ENCODE measurements around the gene COL4A1. TPM values are rescaled to one million over a fixed set of nuclear protein-coding genes. Genes with fewer than 3 reads are reported as not detected.

The COL4A1 gene
- polyA plus RNA-seq, 1 experiment, result 210 TPM

DNA sequence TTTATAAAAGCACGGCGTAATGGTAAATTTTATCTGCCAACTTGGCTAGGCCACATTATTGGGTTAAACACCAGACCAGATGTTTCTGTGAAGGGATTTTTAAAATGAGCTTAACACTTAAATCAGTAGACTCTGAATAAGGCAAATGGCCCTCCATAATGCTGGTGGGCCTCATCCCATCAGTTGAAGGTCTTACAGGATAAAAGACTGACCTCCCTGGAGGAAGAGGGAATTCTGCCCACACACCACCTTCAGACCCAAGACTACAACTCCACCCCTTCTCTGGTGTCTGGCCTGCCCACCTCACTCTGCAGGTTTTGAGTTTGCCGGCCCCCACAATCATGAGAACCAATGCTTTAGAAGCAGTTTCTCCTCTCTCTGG is 96.4 kb downstream of the COL4A1 start:
- no peak overlapping the region for H3K4me3 ChIP-seq (ENCODE audit: low read depth, low read length)
- H3K27me3 ChIP-seq (ENCODE audit: control insufficient read depth, insufficient read depth, low read length), result no peaks in the 10 kb centered on the region
- CTCF ChIA-PET, result no interaction called here
- POLR2A ChIA-PET, result no interaction called here
- no peak for DNase-seq (ENCODE audit: low read depth, low spot score)
- H3K9me3 ChIP-seq (ENCODE audit: control insufficient read depth, insufficient read depth, low read length), result no peaks in the 10 kb centered on the region; the same call in 1 of the 2 replicates
- TF ChIP-seq, protein P1, sequence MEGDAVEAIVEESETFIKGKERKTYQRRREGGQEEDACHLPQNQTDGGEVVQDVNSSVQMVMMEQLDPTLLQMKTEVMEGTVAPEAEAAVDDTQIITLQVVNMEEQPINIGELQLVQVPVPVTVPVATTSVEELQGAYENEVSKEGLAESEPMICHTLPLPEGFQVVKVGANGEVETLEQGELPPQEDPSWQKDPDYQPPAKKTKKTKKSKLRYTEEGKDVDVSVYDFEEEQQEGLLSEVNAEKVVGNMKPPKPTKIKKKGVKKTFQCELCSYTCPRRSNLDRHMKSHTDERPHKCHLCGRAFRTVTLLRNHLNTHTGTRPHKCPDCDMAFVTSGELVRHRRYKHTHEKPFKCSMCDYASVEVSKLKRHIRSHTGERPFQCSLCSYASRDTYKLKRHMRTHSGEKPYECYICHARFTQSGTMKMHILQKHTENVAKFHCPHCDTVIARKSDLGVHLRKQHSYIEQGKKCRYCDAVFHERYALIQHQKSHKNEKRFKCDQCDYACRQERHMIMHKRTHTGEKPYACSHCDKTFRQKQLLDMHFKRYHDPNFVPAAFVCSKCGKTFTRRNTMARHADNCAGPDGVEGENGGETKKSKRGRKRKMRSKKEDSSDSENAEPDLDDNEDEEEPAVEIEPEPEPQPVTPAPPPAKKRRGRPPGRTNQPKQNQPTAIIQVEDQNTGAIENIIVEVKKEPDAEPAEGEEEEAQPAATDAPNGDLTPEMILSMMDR (IDR thresholded peaks at IDR 0.05; ENCODE audit: low read depth, low read length), result no peak
- no peak overlapping the region for H3K27ac ChIP-seq (ENCODE audit: low read depth, low read length)

DNA sequence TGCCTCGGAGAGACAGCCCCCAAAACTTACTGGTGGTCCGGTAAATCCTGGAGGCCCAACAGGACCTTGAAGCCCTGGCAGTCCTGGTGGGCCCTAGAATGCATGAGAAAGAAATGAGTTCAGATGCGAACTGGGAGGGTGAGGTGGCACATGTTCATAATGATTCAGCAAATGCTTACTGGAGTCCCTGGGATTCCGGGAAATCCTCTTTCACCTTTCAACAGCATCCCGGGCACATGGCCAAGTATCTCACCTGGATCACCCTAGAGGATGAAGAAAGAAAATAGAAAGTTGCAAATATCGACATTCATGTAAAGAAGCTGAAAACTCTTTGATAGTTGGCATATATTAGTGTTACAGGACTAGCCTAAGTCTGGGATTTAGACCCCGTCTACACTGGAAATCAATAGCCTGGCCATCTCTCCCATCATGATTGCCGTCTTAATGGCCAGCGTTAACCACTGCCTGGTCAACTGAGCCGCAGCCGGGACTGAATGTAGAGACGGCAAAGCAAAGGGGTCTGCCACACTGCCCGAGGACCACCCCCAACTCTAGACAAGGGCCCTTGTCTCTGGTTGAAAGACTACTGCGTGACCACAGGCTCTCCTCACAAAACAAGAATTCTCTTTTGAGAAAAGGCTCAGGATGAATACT is 96.9 kb downstream of the COL4A1 start:
- no peak for DNase-seq (ENCODE audit: low read depth, low spot score)
- Histone ChIP-seq H3K27me3 (ENCODE audit: control insufficient read depth, insufficient read depth, low read length) (no peaks in the 10 kb centered on the region), H3K9me3 (ENCODE audit: control insufficient read depth, insufficient read depth, low read length) (no peaks in the 10 kb centered on the region; the same call in 1 of the 2 replicates), H3K4me3 (ENCODE audit: low read depth, low read length) (no peak overlapping the region), H3K27ac (ENCODE audit: low read depth, low read length) (no peak overlapping the region)
- ChIA-PET POLR2A (no interaction called here), CTCF (no interaction called here)
- TF ChIP-seq, protein P1 (IDR thresholded peaks at IDR 0.05; ENCODE audit: low read depth, low read length), result no peak

DNA sequence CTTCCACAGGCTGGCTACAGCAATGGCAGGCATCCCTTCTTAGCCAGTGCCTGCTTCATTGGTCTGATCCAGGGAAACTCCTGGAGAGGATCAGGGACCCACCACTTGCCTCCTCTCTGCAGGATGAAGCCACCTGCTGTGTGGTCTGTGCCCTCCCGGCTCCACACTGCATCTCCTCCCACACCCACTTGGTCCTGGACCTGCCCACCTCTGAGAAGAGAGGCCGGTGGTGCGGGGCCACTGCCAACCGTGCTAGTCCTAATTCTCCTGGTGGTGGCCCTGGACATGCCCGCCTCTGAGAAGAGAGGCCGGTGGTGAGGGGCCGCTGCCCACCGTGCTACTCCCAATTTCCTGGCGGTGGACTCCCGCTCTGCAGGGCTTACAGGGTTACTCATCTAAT is 98.8 kb downstream of the COL4A1 start:
- Histone ChIP-seq H3K27ac (ENCODE audit: low read depth, low read length) (no peak overlapping the region), H3K4me3 (ENCODE audit: low read depth, low read length) (no peak overlapping the region), H3K27me3 (ENCODE audit: control insufficient read depth, insufficient read depth, low read length) (no peaks in the 10 kb centered on the region), H3K9me3 (ENCODE audit: control insufficient read depth, insufficient read depth, low read length) (no peaks in the 10 kb centered on the region; the same call in 1 of the 2 replicates)
- ChIA-PET CTCF (no interaction called here), POLR2A (no interaction called here)
- no peak for DNase-seq (ENCODE audit: low read depth, low spot score)
- TF ChIP-seq, protein P1 (IDR thresholded peaks at IDR 0.05; ENCODE audit: low read depth, low read length), result no peak

GRCh38 chr13:110206996-110207395 is 100.0 kb downstream of the COL4A1 start:
- TF ChIP-seq, protein P1 (IDR thresholded peaks at IDR 0.05; ENCODE audit: low read depth, low read length), result no peak
- CTCF ChIA-PET, result interaction anchor here (1.1 kb wide), 1 partner anchor 40 kb away, joined by 5 read pairs; no protein-coding TSS in a partner anchor
- Histone ChIP-seq H3K27ac (ENCODE audit: low read depth, low read length) (no peak overlapping the region), H3K9me3 (ENCODE audit: control insufficient read depth, insufficient read depth, low read length) (no peaks in the 10 kb centered on the region; the same call in 1 of the 2 replicates), H3K27me3 (ENCODE audit: control insufficient read depth, insufficient read depth, low read length) (no peaks in the 10 kb centered on the region), H3K4me3 (ENCODE audit: low read depth, low read length) (no peak overlapping the region)
- no peak for DNase-seq (ENCODE audit: low read depth, low spot score)
- POLR2A ChIA-PET, result no interaction called here

DNA sequence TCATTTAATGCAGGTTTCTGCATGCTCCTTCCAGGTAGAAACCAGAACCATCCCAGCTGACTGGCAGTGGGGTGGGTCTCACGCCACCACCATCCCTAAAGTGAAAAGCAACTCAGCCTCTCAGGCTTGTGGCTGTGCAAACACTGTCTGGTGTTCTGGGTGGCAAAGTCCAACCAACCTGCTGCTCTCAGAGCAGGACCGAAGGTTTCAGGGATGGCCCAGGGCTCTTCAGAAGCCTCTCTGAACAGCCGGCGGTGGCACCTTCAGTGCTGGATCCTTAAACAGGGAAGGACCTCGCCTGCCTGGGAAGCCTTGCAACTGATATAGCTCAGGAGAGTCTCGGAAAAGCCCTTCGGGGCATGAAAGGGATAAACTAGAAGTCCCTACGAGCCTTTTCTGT is 100.8 kb downstream of the COL4A1 start:
- CTCF ChIA-PET, result no interaction called here
- Histone ChIP-seq H3K9me3 (ENCODE audit: control insufficient read depth, insufficient read depth, low read length) (no peaks in the 10 kb centered on the region; the same call in 1 of the 2 replicates), H3K27ac (ENCODE audit: low read depth, low read length) (no peak overlapping the region), H3K4me3 (ENCODE audit: low read depth, low read length) (no peak overlapping the region), H3K27me3 (ENCODE audit: control insufficient read depth, insufficient read depth, low read length) (no peaks in the 10 kb centered on the region)
- no peak for DNase-seq (ENCODE audit: low read depth, low spot score)
- POLR2A ChIA-PET, result no interaction called here
- TF ChIP-seq, protein P1 (IDR thresholded peaks at IDR 0.05; ENCODE audit: low read depth, low read length), result no peak

Data from AG04450 (cell line).